Measurements from ENCODE around the gene KCNE1. TPM values are rescaled to one million over a fixed set of nuclear protein-coding genes. Genes with fewer than 3 reads are reported as not detected.

KCNE1 gene
- total RNA-seq = 0.11 and 0.26 TPM in 2 replicates

DNA sequence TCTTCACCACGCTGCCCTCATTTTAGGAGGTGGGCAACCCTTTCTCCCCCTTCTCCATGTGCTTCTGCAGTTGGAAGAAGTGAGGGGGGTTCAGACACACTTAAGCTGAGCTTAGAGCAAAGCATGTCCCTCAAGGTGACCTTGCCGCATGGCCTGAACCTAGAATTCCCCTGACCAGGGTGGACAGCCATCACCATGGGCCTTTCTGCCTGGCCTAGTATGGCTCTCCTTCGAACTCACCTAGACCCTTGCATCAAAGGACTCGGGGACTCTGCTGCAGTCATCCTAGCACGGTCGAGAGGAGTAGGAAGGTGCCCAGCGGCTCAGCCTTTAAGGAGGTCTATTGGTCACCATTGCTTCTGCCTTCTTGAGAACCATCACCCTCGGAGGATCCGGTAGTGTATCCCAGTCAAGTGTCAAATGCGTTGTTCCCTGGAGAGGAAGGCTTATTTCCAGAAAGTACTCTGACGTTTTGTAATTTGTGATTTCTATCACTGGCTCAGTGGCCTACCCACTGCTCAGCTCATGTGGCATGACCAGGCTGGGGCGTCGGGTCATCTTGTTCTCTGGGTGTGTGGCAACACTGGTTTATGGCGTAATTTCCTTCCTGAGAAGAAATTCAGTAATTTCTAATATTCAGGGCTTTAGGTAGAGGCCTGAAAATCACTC is at the start of gene KCNE1:
TSS of gene KCNE1 (minus strand) at position 424 of the 669 bp plus-strand sequence. CDS start 62,576 bp downstream, outside the sequence.

GRCh38 chr21:34423805-34424204 is 88.2 kb downstream of the KCNE1 start, which contains the start of gene SMIM34:
Gene SMIM34 (minus strand): TSS chr21:34423951. CDS start chr21:34423839, 112 bp downstream.

Other genes starting within 250 kb of the KCNE1 start
- gene KCNE2, start 148.2 kb downstream of the KCNE1 start, total RNA-seq = not detected in 2 replicates
- 1.2 and 3.7 TPM in 2 replicates for gene SMIM11, start 136.7 kb downstream of the KCNE1 start, total RNA-seq
- gene SMIM34, start 88.3 kb downstream of the KCNE1 start, total RNA-seq = not detected in 2 replicates
- 21.8 and 32.8 TPM in 2 replicates for gene RCAN1, start 102.9 kb upstream of the KCNE1 start, total RNA-seq
- not detected in 2 replicates for gene CLIC6, start 156.8 kb upstream of the KCNE1 start, total RNA-seq

All from dermis lymphatic vessel endothelial cell (primary cell).